Amygdala (tissue), 56 donors: ENCODE results near the gene IQCC.

ENCODE experiments used
- DNase-seq, 56 donors: peaks; one replicate each; lab custom pipeline; 2025; lab: John Stamatoyannopoulos, UW

Gene IQCC

DNA sequence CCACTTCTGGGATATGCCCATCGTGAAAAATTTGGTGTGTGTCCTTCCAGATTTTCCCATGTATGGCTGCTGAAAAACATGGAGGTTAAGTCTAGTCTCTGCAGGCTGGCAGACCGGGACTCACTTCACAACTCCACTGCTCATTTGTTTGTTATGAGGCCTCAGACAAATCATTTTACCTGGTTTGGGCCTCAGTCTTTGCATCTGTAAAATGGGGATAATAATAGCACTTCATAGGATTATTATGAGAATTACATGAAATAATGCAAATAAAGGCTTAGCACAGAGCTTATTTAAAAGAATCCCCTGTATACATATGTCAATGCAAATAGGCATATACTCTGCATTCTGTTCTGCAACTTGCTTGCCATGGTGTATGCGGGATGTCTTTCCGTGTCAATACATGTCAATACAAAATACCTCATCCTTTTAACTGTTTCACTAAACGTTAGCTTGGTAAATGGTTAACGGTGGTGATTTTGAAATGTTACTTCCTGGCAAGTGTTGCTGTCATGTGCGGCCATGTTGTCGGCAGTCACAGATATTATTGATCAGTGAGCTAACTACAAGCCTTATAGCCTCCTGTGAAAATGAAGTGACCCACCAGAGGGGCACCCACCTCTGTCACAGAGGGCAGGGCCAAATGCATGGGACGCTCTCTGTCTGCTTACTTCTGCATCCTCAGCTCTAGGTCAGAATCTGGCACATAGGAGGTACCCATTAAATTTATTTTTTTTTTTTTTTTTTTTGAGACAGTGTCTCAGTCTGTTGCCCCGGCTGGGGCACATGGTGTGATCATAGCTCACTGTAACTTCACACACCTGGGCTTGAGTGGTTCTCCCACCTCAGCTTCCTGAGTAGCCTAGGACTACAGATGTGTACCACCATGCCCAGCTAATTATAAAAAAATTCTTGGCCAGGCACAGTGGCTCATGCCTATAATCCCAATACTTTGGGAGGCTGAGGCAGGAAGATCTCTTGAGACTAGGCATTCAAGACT is 49.9 kb downstream of the IQCC start:
- DNase-seq = no peak

DNA sequence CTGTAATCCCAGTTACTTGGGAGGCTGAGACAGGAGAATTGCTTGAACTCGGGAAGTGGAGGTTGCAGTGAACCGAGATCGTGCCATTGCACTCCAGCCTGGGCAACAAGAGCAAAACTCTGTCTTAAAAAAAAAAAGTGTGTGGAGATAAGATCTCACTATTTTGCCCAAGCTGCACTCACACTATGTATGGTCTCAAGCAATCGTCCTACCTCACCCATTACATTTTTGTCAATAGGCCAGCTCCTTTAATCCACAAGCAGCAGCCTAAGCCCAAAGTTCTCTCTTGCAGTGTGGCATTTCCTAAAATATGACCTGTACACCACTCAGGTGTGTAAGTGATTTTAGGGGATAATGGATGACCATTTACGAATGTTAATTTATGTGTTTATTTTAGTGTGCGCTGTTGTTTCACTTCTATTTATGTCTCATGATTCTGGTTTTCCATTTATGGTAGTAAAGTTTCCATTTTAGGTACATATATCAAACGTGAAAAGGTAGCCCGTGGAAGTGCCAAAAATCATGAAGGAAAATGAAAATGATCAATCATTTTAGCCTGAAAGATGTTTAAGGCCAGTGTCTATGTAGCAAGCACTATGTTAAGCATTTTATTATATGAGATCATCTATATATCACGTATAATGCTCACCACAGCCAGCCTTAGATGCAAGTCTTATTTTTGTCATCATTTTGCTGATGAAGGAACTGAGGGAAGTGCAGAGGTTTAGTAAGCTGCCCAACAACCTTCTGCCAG is 51.2 kb downstream of the IQCC start:
- DNase-seq = no peak

DNA sequence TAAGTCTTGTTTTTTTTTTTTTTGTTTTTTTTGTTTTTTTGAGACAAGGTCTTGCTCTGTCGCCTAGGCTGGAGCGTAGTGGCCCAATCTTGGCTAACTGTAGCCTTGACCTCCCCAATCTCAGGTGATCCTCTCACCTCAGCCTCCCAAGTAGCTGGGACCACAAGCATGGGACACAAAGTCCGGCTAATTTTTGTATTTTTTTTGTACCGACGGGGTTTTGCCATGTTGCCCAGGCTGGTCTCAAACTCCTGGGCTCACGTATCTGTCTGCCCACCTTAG is 51.7 kb downstream of the IQCC start:
- DNase-seq = no peak
